Measurements from ENCODE around the gene RAD9A.
"Not testable (repeated sequence)": the region's sequence is repeated elsewhere in the genome, so short reads cannot be mapped to it uniquely, and the experiment has no call there.

Gene RAD9A

DNA sequence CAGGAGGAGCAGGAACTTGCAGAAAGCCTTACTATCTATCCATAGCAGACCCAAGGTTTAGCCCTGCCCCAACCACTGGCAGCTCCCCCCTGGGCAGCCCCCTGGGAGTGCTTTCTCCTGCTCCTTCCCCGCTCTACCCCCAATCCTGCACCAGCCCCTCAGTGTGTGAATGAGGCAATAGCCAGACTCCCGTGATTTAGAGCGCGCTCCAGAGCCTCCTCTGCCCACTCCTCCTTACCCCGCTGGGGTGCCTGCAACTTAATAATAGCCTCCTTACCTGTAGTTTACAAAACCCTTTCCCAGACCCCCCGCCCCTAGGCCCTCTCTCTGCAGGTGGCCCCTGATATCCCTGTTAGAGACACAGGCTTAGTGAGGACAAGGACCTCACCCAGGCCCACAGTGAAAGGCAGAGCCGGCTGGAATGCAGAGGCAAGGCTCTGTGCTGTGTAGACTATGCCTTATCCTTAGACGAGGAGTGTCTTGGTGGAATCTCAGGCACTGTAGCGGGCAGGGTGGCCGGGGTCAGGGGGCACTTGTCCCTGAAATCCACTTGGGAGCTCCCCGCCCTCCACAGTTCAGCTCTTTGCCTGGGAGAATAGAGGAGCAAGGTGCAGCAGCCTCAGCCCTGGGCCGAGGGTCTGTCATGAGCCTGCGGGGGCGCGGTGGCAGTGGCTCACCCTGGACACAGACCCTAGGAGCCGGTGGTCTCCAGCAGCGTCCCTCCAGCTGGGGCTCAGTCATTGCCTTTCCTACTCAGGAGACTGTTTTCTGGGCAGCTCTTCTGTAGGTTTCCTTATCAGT lies 19.4 kb downstream of the RAD9A start:
- no peak for DNase-seq

DNA sequence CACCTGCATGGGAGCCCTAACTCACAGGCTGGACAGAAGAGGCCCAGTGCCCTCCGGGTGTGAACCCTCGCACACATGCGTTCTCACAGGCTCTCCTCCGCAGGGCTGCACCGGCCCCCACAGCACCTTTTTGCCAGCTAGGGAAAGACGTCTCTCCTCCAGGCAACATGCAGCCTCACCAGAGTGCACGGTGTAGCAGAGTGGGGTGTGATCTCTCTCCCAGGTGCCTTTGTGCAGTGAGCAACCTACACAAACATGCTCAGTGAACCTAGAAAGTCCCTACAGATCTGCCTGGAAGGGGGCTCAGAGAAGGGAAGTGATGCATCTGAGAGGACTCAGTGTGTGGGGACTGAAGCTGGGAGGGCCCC lies 20.0 kb downstream of the RAD9A start:
- DNase-seq, result no peak

DNA sequence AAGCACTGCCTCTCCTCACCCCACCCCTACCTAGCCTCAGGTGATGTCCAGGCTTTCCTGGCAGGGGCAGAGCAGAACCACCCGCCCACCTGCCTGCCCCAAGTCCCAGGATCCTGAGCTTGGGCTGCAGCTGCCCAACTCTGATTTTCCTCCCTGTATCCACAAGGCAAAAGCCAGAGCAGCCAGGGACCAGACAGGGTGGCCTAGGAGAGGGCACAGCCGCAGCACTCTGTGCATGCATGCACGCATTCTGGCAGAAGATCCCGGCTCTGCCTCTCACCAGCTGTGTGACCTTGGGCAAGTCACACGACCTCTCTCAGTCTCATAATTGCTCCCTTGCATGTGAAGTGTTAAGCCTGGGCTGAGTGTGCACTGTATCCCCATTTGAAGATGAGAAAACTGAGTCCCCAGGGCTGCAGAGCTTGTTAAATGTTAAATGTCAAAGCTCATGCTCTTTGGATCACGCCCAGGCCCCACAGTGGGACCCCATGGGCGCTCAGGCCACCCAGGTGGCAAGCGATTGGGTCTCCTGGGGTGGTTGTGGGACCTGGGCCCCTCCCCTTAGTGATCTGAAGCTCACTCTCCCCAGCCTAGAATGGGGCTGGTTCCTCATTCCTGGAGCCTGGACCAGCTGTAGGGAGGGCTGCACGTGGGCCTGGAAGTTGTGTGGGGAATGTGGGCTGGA lies 20.9 kb downstream of the RAD9A start:
- DNase-seq, result no peak

DNA sequence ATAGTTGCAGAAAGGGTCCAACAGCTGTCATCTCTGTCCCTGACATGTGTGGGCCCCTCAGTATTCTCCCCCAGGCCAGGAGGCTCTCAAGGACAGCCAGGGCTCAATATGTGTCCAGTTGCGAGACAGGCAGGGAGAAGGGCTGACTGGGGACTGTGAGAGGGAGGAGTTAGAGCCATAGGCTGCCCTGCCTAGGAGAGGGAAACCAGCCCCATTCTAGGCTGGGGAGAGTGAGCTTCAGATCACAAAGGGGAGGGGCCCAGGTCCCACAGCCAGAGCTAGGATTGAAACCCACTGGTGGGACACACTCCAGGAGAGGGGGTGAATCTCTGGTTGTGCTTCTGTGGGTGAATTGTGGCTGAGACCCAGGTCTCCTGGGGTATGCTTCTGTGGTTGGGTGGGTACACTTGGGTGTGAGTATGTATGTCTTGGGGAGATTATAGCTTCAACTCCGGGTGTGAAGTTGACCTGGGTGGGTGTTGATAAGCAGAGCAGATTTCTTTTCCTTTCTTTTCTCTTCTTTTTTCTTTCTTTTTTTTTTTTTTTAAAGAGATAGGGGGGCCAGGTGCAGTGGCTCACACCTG lies 21.6 kb downstream of the RAD9A start:
- no peak for DNase-seq

DNA sequence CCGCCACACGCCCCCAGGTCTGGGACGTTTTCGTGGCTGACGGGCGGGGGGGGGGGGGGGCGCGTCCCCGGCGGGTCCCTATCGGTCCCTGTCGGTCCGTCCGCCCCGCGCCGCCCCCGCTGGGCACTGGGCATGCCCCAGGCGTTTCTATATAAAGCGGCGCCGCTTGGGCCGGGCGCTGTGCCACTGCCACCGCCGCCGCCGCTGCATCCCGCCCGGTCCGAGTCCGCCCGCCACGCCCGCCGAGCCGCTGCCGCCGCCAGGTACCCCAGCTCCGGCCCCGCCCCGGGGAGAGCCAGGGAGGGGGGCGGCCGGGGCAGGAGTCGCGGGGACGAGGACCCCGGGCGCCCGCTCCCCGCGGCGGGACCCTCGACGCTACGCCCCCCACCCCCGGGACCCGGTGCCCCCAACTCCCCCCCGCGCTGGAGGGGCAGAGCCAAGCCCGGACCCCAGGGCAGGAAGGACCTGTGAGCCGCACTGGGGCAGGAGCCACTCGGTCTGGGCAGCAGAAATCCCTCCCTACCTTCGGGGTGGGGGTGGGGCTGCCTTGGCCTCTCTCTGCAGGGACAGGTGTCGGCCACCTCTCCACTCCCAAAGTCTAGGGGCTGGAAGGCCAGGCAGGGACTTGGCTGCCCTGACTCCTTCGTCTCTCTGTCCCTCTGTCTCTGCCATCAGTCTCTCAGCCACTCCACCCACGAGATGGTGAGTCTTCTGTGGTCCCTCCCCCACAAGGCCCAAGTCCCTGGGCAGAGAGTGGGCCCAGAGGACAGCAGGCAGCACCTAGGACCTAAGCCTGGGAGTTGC lies 23.9 kb downstream of the RAD9A start, which contains the start of gene CARNS1:
Gene CARNS1, plus strand, starts transcription at position 178 of the 804 bp plus-strand sequence. Its CDS starts 522 bp downstream, at position 700.
- DNase-seq, result no peak

DNA sequence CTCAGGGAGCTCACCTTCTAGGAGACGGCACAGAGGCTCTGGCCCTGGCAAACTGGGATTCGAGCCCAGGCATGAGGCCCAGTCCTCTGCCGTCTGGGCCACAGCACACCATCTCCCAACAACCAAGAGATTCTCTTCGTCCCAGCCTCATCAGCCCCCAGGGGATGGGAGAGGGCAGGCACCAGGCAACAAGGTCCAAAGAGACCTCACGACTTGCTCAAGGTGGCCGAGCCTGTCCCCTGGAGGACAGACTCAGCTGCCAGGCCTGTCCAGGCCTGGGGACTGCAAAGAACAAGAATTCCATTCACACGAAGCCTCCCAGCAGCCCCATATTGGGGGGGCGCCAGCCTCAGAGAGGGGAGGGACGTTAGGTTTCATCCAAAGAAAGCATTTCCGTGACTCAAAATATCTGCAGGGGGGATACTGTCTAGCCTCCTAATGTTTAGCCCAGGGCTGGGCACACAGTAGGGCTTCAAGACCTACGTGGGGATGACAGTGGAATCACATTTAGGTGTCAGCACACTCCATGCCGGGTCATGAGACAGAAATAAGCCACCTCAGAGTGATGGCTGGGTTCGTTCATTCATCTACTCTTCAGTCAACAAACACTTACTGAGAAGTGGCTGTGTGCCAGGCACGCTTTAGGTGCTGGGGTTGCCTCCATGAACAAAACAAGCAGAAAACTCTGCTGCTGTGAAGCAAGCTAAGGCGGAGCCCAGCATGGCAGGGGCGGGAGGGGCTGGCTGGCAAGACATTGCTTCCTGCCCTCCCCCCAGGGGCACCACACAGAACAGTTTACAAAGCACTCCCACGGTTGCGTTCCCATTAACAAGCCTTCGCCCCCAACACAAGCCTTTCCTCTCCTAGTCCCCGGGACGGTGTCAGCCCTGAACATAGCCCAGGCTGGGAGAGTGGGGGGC lies 24.9 kb downstream of the RAD9A start:
- DNase-seq, result no peak

DNA sequence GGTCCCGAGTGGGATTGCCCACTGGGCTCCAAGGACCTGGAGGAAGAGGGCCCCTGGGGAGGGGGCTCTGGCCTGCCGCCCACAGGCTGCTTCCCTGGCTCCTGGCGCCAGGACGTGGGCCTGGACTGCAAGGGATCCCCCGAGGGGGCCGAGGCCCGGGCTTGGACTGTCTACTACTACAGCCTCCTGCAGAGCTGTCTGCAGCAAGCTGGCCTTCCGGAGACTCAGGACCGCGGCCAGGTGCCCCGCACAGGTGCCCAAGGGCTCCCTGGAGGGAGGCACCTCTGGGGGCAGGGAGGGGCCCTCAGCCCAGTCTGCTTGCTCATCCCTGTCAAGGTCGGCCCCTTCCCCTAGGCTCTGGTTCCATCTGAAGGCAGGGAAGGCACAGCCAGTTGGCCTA lies 25.6 kb downstream of the RAD9A start:
- DNase-seq, result no peak

DNA sequence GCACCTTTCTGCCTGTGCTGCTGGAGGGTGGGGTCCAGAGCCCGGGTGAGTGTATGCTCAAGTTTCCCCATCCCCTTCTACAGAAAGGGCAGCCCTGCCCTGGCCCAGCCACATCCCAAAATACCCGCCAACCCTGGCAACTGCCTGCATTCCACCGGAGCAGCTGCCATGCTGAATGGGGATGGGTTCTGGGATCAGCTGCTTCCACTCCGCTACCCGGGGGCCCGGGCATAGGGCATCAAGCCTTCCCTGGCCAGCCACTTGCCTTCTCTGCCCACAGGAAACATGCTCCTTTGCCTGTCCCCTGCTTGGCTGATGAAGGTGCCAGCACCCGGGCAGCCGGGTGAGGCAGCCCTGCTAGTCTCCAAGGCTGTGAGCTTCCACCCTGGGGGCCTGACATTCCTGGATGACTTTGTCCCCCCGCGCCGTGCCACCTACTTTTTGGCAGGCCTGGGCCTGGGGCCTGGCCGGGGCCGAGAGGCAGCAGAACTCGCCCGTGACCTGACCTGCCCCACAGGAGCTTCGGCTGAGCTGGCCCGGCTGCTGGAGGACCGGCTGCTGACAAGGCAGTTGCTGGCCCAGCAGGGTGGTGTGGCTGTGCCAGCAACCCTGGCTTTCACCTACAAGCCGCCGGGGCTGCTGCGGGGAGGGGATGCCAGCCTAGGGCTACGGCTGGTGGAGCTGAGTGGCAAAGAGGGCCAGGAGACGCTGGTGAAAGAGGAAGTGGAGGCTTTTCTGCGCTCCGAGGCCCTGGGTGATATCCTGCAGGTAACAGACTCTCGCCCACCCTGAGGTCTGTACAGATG lies 26.9 kb downstream of the RAD9A start:
- peak; percentile 19 to 41 for DNase-seq

DNA sequence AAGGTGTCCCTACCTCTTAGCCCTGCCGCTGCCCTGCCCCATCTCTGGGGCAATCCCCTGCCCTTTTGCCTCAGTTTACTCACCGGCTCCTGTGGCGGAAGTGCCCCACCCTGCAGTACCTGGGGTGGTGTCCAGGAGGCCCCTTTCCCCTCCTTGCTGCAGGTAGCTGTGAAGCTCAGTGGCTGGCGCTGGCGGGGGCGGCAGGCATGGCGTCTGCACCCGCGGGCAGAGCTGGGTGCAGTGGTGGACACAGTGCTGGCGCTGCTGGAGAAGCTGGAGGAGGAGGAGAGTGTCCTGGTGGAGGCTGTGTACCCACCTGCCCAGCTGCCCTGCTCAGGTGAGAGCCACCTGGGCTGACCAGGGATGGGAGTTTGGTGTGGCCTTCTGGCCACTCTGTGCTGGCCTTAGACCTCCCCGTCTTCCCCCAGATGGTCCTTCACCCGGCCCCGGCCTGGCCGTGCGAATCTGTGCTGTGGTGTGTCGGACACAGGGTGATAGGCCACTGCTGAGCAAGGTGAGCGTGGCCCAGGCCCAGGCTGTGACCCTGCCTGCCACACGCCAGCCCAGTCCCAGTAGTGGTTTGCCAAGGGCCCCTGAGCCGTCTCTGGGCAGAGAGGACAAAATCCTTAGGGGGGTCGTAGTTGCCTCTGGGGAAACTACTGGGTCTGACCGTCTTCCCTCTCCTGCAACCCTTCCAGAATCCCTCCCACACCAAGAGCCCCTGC lies 27.7 kb downstream of the RAD9A start:
- no peak for DNase-seq

DNA sequence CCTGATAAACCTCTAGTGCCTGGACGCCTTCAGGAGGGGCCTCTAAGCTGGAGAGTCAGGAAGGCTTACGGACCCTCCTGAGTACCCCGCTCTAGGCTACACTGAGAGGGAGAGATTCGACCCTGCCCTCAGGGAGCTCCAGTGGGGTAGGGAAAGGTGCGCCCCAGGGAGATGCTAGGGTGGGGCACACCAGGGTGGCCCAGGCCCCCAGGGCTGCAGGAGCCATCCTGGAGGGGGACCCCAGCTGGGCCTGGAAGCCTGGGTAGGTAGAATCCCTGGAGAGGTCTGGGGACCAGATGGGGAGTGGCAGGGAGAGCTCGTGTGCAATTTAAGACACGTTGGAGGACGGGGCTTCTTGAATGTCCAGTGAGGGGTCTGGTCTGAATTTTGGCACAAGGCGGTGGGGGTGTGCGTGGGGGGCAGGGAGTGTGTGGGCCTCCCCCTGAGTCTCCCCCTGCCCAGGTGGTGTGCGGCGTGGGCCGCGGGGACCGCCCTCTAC lies 28.4 kb downstream of the RAD9A start:
- DNase-seq, result no peak

DNA sequence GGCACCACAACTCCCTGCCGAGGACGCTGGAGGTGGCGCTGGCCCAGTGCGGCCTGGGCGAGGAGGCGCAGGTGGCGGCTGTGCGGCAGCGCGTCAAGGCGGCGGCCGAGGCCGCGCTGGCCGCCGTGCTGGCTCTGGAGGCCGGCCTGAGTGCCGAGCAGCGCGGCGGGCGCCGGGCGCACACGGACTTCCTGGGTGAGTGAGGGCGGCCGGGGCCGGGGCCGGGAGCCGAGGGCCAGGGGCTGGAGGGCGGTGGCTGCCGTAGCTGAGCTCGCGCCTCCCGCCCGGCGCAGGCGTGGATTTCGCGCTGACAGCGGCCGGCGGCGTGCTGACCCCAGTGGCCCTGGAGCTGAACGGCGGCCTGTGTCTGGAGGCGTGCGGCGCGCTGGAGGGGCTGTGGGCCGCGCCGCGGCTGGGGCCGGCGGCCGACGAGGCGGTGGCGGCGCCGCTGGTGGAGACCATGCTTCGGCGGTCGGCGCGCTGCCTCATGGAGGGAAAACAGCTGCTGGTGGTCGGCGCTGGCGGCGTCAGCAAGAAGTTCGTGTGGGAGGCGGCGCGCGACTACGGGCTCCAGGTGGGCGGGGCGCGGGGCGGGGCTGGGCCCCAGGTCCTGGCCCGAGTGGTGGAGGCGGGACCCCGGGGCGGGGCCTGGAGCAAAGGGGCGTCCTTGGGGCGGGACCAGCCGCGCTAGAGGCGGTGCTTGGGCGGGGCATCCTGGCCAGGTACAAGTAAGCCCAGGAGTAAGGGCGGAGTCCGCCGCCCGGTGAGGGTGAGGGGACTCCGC lies 29.1 kb downstream of the RAD9A start:
- DNase-seq, result peak; percentile 89 to 90

DNA sequence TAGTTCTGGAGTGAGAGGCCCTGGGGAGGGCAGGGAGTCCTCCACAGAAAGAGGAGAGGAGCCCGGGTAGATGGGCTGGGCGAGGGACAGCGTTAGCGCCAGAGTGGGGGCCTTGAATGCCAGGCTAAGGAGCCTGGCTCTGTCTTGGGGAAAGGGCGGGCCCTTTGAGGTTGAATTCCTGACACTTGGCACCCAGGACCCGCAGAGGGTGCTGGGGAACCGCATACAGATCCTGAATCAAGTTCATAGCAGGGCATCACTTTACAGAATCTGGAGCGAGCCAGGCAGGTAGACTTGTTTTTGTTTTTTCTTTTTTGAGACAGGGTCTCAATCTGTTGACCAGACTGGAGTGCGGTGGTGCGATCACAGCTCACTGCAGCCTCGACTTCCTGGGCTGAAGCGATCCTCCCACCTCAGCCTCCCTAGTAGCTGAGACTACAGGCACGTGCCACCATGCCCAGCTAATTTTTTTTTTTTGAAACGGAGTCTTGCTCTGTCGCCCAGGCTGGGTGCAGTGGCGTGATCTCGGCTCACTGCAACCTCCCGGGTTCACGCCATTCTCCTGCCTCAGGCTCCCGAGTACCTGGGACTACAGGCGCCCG lies 29.7 kb downstream of the RAD9A start:
- DNase-seq, result no peak

DNA sequence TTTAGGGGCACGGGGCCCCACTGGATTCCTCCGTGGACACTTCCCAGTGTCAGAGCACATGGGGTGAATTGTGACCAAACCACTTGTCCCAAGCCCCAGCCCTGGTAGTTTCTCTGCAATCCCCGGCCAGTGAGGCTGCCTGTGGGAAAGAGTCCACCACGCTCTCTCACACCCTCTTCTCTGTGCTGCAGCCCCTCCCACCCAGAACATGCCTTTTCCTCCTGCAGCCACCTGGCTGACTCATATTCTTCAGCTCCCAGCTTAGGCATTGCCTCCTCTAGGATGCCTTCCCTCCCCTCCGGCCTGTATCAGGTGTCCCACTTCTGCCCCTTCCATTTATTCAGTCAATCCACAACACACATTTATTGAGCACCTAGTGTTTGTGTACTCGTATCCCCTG lies 31.1 kb downstream of the RAD9A start:
- no peak for DNase-seq

DNA sequence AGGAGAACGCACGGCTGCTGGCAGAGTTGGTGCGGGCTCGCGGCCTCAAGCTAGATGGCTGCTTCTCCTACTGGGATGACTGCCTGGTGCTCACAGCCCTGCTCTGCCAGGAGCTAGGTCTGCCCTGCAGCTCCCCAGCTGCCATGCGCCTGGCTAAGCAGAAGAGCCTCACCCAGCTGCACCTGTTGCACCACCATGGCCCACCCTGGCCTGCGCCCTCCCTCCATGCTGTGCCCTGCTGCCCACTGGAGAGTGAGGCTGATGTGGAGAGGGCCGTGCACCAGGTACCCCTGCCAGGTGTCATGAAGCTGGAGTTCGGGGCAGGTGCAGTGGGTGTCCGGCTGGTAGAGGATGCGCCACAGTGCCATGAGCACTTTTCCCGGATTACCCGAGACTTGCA lies 31.7 kb downstream of the RAD9A start:
- no peak for DNase-seq

DNA sequence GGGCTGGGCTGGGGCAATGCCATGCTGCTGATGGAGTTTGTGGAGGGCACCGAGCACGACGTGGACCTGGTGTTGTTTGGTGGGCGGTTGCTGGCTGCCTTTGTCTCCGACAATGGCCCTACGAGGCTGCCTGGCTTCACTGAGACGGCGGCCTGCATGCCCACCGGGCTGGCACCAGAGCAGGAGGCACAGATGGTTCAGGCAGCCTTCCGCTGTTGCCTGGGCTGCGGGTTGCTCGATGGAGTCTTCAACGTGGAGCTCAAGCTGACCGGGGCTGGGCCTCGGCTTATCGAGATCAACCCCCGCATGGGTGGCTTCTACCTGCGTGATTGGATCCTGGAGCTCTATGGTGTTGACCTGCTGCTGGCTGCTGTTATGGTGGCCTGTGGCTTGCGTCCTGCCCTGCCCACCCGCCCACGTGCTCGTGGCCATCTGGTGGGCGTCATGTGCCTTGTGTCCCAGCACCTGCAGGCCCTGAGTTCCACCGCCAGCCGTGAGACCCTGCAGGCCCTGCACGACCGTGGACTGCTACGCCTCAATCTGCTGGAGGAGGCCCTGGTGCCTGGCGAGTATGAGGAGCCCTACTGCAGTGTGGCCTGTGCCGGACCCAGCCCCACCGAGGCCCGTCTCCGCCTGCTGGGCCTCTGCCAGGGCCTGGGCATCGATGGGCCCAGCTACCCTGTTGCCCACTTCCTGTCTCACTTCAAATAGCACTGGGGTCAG lies 32.3 kb downstream of the RAD9A start:
- DNase-seq, result no peak

DNA sequence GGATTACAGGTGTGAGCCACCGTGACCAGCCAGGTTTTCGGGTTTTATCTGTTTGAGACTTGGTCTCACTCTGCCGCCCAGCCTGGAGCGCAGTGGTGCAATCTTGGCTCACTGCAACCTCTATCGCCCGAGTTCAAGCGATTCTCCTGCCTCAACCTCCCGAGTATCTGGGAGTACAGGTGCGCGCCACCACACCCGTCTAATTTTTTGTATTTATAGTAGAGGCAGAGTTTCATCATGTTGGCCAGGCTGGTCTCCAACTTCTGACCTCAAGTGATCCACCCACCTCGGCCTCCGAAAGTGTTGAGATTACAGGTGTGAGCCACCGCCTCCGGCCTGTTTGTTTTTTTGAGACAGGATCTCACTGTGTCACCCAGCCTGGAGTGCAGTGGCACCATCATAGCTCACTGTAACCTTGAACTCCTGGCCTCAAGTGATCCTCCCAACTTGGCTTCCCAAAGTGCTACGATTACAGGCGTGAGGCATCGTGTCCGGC lies 35.6 kb downstream of the RAD9A start:
- not testable (repeated sequence) for DNase-seq

DNA sequence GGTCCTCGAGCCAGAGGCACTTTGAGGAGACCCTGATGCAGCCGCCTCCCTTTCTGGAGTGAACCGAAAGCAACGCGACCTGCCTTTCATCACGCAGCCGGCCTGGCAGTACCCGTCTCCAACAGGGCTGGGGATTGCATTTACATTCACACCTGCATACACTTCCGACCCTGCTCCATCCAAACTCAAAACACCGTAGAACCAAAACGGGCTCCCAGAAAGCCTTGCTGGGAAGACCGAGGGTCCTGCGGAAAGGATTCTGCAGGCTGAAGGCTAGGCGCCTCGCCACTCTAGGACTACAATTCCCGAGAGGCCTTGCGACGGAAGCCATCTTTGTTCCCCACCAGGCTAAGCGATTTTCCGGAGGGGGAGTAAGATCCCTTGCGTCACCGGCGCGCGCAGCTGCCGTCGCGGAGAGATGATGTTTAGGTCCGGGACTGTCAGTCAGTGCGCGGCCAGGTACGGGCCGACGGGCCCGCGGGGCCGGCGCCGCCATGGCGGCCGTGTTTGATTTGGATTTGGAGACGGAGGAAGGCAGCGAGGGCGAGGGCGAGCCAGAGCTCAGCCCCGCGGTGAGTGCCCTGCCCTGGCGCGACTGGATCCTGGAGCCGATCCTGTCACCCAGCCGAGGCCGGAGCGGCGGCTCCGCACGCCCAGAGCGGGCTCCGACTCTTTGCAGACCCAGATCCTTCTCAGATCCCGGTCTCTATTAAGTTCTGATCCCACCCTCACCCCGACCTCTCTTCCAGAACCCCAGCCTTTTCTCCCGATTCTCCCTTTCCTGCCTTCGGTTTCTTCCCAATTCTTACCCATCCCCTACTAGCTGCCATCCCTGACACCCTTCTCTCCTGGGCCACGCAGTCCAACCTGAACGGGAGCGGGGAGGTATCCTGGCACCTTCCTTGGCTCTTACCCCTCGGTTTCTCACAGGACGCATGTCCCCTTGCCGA lies 36.5 kb downstream of the RAD9A start, which contains the start of gene RPS6KB2:
Gene RPS6KB2, plus strand, starts transcription at position 443 of the 950 bp plus-strand sequence. Its CDS starts 52 bp downstream, at position 495.
- DNase-seq, result peak; percentile 94 to 95

All from Kasumi-1 (cell line).